Measurements from ENCODE around the gene NPM3. TPM values are rescaled to one million over a fixed set of nuclear protein-coding genes. Genes with fewer than 3 reads are reported as not detected.

NPM3 gene
- total RNA-seq, 1 donor from 2014 or later: 93.1 TPM

DNA sequence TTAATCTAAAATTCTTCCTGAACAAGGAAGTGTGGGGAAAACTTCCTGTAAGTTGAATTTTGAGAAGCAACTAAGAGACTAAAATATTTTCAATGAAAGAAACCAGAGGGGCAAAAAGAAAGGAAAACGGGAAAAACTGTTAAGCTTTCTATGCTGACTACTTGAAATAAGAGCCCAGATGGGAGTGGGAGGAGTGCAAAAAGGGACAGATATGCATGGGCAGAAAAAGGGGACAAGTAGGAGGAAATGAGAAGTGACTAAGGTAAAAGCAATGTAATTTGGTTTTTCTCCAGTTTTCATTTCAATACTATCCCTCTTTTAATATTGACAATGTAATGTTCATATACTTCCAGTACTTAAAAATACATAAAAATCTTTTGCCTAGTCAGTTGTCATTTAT, 23.9 kb upstream of the NPM3 start:
- Mint-ChIP-seq H3K27ac (no peak overlapping the region), H3K9me3 (no peaks in the 10 kb centered on the region), H3K4me3 (no peak overlapping the region), H3K27me3 (ENCODE audit: insufficient read depth, low read depth) (peaks cover 2% of the 10 kb centered on the region), H3K4me1 (no peaks in the 10 kb centered on the region), H3K36me3 (peaks cover 30% of the 10 kb centered on the region)
- H3K36me3 ChIP-seq: peaks cover 47% of the 10 kb centered on the region
- H3K79me2 ChIP-seq (ENCODE audit: low read depth): peaks cover 95% of the 10 kb centered on the region
- peaks cover 38% of the 10 kb centered on the region for H3F3A ChIP-seq (ENCODE audit: low read depth)
- H3K27me3 ChIP-seq: no peaks in the 10 kb centered on the region
- H2AFZ ChIP-seq (replicated peaks): no peak overlapping the region
- no peaks in the 10 kb centered on the region for H3K4me1 ChIP-seq
- no peaks in the 10 kb centered on the region for H3K9me3 ChIP-seq (ENCODE audit: low read depth)
- peaks cover 84% of the 10 kb centered on the region for H4K20me1 ChIP-seq (ENCODE audit: low read depth)
- no peak overlapping the region for H3K9ac ChIP-seq
- H3K27ac ChIP-seq: no peak overlapping the region
- H3K4me3 ChIP-seq: no peak overlapping the region
- DNase-seq (ENCODE audit: low spot score): no peak
- TF ChIP-seq, protein P1, sequence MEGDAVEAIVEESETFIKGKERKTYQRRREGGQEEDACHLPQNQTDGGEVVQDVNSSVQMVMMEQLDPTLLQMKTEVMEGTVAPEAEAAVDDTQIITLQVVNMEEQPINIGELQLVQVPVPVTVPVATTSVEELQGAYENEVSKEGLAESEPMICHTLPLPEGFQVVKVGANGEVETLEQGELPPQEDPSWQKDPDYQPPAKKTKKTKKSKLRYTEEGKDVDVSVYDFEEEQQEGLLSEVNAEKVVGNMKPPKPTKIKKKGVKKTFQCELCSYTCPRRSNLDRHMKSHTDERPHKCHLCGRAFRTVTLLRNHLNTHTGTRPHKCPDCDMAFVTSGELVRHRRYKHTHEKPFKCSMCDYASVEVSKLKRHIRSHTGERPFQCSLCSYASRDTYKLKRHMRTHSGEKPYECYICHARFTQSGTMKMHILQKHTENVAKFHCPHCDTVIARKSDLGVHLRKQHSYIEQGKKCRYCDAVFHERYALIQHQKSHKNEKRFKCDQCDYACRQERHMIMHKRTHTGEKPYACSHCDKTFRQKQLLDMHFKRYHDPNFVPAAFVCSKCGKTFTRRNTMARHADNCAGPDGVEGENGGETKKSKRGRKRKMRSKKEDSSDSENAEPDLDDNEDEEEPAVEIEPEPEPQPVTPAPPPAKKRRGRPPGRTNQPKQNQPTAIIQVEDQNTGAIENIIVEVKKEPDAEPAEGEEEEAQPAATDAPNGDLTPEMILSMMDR (IDR thresholded peaks at IDR 0.05): no peak
- TF ChIP-seq EZH2phosphoT487 (IDR thresholded peaks at IDR 0.05): no peak
- TF ChIP-seq EZH2 (IDR thresholded peaks at IDR 0.05): no peak
- no peak overlapping the region for H3K4me2 ChIP-seq

DNA sequence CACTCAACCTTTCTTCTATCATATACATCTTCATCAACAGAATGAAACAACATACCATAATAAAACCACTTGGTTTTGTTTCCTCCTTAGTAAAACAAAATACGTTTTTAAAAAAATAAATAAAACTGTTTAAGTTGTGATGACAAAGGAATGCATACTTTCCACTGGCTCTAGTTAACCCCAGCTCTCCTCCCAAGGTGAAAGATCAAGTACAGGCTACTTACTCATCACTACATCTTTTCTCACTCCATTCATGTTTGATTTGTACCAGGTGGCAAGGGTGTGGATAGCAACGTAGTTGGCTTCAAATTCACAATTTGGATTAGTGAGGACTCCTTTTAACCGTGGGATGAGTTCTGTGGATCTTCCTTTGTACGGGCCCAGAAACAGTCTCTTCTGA, 20.3 kb upstream of the NPM3 start:
- peaks cover 84% of the 10 kb centered on the region for H4K20me1 ChIP-seq (ENCODE audit: low read depth)
- no peak overlapping the region for H3K4me3 ChIP-seq
- no peak overlapping the region for H3K4me3 Mint-ChIP-seq
- H3K79me2 ChIP-seq (ENCODE audit: low read depth): peaks cover 95% of the 10 kb centered on the region
- H2AFZ ChIP-seq (replicated peaks): no peak overlapping the region
- no peaks in the 10 kb centered on the region for H3K4me1 Mint-ChIP-seq
- H3K9me3 Mint-ChIP-seq: no peaks in the 10 kb centered on the region
- no peak overlapping the region for H3K9ac ChIP-seq
- no peak for TF ChIP-seq EZH2phosphoT487 (IDR thresholded peaks at IDR 0.05)
- TF ChIP-seq EZH2 (IDR thresholded peaks at IDR 0.05): no peak
- TF ChIP-seq, protein P1 (IDR thresholded peaks at IDR 0.05): no peak
- H3F3A ChIP-seq (ENCODE audit: low read depth): peaks cover 32% of the 10 kb centered on the region
- peaks cover 41% of the 10 kb centered on the region for H3K36me3 Mint-ChIP-seq
- H3K27ac Mint-ChIP-seq: no peak overlapping the region
- no peak overlapping the region for H3K4me2 ChIP-seq
- H3K9me3 ChIP-seq (ENCODE audit: low read depth): no peaks in the 10 kb centered on the region
- peaks cover 2% of the 10 kb centered on the region for H3K27me3 Mint-ChIP-seq (ENCODE audit: insufficient read depth, low read depth)
- no peak for DNase-seq (ENCODE audit: low spot score)
- no peak overlapping the region for H3K27ac ChIP-seq
- H3K4me1 ChIP-seq: no peaks in the 10 kb centered on the region
- no peaks in the 10 kb centered on the region for H3K27me3 ChIP-seq
- H3K36me3 ChIP-seq: peaks cover 57% of the 10 kb centered on the region

DNA sequence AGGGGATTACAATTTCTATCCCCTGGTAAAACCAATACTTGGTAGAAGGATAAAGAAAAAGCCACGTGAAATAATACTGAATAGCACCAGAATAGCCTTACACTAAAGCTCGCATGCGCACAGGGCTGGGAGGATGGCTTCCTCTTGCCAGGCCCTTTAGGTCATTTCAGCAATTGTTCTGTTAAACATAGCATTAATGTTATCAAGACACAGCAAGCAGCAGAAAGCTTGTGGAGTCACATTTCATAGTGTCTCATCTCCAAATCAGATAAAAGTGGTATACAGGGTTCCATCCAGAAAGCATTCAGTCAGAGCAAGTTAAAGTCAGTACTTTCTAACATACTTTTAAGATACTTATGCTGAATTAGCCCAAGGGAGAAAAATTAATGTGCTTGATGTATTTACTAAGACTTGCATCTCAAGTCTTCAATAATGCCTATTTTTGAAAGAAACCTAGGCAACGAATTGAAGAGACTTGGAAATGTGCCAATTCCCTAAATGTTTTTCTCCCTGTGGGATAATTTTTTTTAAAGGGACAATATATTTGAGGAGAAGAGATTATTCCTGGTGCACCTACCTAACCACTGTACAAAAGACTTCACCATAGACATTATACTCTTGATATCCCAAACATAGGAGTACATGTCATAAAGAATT, 14.3 kb upstream of the NPM3 start:
- no peak overlapping the region for H3K4me3 Mint-ChIP-seq
- Histone ChIP-seq H3K9ac (no peak overlapping the region), H4K20me1 (ENCODE audit: low read depth) (peaks cover 88% of the 10 kb centered on the region), H3F3A (ENCODE audit: low read depth) (peaks cover 41% of the 10 kb centered on the region), H3K27ac (no peak overlapping the region), H3K27me3 (no peaks in the 10 kb centered on the region), H3K9me3 (ENCODE audit: low read depth) (no peaks in the 10 kb centered on the region), H3K4me3 (no peak overlapping the region), H3K79me2 (ENCODE audit: low read depth) (peaks cover 95% of the 10 kb centered on the region), H3K4me2 (no peak overlapping the region), H3K36me3 (peaks cover 61% of the 10 kb centered on the region), H3K4me1 (no peaks in the 10 kb centered on the region), H2AFZ (replicated peaks) (no peak overlapping the region)
- no peaks in the 10 kb centered on the region for H3K9me3 Mint-ChIP-seq
- H3K36me3 Mint-ChIP-seq: peaks cover 50% of the 10 kb centered on the region
- no peak overlapping the region for H3K27ac Mint-ChIP-seq
- TF ChIP-seq EZH2phosphoT487 (IDR thresholded peaks at IDR 0.05) (no peak), EZH2 (IDR thresholded peaks at IDR 0.05) (no peak)
- TF ChIP-seq, protein P1 (IDR thresholded peaks at IDR 0.05): no peak
- H3K27me3 Mint-ChIP-seq (ENCODE audit: insufficient read depth, low read depth): no peaks in the 10 kb centered on the region
- no peak for DNase-seq (ENCODE audit: low spot score)
- H3K4me1 Mint-ChIP-seq: no peaks in the 10 kb centered on the region
